HG03025 (cell line): ENCODE results near the gene HIBCH.
"Not testable (repeated sequence)": the region's sequence is repeated elsewhere in the genome, so short reads cannot be mapped to it uniquely, and the experiment has no call there.

Source experiments
- ATAC-seq: cut with Tn5 transposase; IDR thresholded peaks from one replicate; pipeline ENCODE4 v1.9.1; 2021; ENCODE audit warnings: mild to moderate bottlenecking, moderate library complexity; ENCODE audit not compliant: unreplicated experiment, low FRiP score

HIBCH gene

GRCh38 chr2:190313880-190314279 is 5.7 kb downstream of the HIBCH start:
- ATAC-seq = no peak

GRCh38 chr2:190312635-190313025 is 7.0 kb downstream of the HIBCH start:
- not testable (repeated sequence) for ATAC-seq

GRCh38 chr2:190311893-190312634 is 7.6 kb downstream of the HIBCH start:
- no peak for ATAC-seq

- no peak for ATAC-seq
These were observed 11.6 kb downstream of the HIBCH start for GRCh38 chr2:190308031-190308430.

- ATAC-seq = no peak
These were observed 15.2 kb downstream of the HIBCH start for GRCh38 chr2:190304404-190304803.

GRCh38 chr2:190303647-190304046 is 16.0 kb downstream of the HIBCH start:
- no peak for ATAC-seq

GRCh38 chr2:190302052-190302451 is 17.6 kb downstream of the HIBCH start:
- no peak for ATAC-seq

- ATAC-seq = no peak
These were observed 18.6 kb downstream of the HIBCH start for GRCh38 chr2:190301032-190301431.

GRCh38 chr2:190297880-190298279 is 21.7 kb downstream of the HIBCH start:
- not testable (repeated sequence) for ATAC-seq

- no peak for ATAC-seq
These were observed 35.8 kb downstream of the HIBCH start for GRCh38 chr2:190283783-190284182.

- no peak for ATAC-seq
These were observed 38.9 kb downstream of the HIBCH start for GRCh38 chr2:190280565-190281350.

- ATAC-seq = not testable (repeated sequence)
These were observed 40.1 kb downstream of the HIBCH start for GRCh38 chr2:190279256-190280134.

GRCh38 chr2:190277234-190278112 is 42.2 kb downstream of the HIBCH start:
- no peak for ATAC-seq

GRCh38 chr2:190272457-190272842 is 47.2 kb downstream of the HIBCH start:
- no peak for ATAC-seq

- ATAC-seq = no peak
These were observed 47.7 kb downstream of the HIBCH start for GRCh38 chr2:190271783-190272456.

- no peak for ATAC-seq
These were observed 49.3 kb downstream of the HIBCH start for GRCh38 chr2:190270298-190270697.

GRCh38 chr2:190269699-190270098 is 49.9 kb downstream of the HIBCH start:
- ATAC-seq = not testable (repeated sequence)

- no peak for ATAC-seq
These were observed 52.3 kb downstream of the HIBCH start for GRCh38 chr2:190267302-190267701.

- no peak for ATAC-seq
These were observed 53.3 kb downstream of the HIBCH start for GRCh38 chr2:190266314-190266713.
